Stimulated activated CD4-positive, alpha-beta T cell treated with anti-CD3 and anti-CD28 coated beads, Interleukin-12 subunit alpha, Interleukin-12 subunit beta, amount 100 ng/mL, for 4 hours (primary cell): Measurements from ENCODE around the gene TMPRSS9.
A peak's percentile ranks its signal among the peaks of the same experiment; 100 is the strongest.
"Not testable (repeated sequence)": the region's sequence is repeated elsewhere in the genome, so short reads cannot be mapped to it uniquely, and the experiment has no call there.

Experiments used
- DNase-seq: peaks from one replicate; pipeline ENCODE4 v3.0.0-alpha.2; 2020

TMPRSS9 gene

DNA sequence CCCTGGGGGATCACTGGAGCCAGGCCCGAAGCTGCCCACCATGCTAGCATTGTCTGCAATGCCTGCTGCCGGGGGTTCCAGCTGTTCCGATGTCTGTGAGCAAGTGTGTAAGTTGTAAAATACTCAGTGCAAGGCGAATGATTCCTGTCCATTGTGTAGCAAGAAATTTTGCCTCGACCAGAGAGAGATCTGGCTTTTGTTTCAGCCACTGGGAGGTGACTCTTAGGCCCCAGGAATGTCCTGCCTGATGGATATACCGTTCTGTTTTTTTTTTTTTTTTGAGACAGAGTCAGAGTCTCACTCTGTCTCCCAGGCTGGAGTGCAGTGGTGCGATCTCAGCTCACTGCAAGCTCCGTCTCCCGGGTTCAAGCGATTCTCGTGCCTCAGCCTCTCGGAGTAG lies 108.5 kb downstream of the TMPRSS9 start:
- no peak for DNase-seq

DNA sequence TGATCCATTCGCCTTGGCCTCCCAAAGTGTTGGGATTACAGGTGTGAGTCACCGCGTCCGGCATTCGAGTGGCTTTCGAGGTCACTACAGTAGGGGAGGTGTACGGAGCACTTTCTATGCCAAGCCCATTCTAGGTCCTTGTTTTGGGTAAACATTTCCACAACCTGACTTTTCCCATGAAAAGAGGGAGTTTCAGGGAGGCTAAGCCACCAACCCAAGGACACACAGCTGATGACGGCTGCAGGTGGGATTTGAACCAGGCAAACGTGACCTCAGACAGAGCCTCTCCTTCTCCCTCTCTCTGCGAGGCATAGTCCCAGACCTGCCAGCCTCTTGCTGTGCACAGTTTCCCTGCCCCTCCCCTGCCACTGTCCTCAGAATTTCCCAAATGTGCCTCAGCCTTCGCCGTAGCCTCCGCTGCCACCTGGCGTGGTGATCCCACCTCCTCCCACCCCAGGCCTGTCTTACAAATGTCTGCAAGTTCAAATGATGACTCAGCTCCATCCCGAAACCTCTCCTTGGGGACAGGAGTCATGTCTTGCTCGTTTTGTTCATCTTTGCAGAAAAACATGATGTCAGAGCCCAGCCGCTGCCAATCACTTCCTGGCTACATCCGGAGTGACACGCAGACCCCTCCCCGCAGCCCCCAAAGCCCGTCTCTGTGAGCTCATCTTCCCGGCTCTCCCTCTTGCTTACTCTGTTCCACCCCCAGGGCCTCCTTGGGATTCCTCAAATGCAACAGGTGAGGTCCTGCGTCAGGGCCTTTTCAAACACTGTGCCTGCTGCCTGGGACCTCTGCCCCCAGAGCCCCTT lies 109.2 kb downstream of the TMPRSS9 start:
- no peak for DNase-seq

DNA sequence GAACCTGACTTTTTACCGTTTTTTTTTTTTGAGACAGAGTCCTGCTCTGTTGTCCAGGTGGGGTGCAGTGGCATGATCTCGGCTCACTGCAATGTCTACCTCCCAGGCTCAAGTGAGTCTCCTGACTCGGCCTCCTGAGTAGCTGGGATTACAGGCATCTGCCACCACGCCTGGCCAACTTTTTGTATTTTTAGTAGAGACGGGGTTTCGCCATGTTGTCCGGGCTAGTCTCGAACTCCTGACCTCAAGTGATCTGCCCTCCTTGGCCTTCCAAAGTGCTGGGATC lies 109.8 kb downstream of the TMPRSS9 start:
- not testable (repeated sequence) for DNase-seq

DNA sequence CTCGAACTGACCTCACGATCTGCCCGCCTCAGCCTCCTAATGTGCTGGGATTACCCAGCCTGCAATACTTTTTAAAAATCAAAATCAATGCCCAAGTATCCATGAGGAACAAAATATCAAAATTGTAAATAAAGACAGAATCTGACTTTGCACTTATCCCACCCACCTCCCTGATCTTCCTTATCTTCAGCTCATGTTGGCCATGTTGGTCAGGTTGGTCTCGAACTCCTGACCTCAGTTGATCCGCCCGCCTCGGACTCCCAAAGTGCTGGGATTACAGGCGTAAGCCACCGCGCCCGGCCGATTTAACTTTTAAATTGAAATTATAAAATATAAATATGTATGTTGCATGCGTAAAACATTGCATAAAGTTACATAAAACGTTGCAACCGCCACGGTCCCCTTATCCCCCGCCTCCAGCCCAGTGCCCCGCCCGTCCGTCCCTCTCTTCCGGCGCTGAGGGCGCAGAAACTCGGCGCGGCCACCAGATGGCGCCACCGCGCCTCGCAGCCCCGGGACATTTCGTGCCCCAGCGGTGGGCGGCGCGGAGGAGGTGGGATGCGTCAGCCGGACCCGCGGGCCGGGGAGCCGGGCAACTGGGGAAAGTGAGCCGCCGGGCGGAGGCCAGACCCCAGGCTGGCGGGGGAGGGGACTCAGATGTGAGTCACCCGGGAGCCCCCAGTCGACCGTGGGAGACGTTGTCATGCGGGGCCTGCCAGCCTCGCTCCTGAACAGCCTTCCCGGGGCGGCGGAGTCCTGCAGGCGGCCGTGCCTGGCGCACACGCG lies 114.4 kb downstream of the TMPRSS9 start:
- DNase-seq = peak; percentile 92

DNA sequence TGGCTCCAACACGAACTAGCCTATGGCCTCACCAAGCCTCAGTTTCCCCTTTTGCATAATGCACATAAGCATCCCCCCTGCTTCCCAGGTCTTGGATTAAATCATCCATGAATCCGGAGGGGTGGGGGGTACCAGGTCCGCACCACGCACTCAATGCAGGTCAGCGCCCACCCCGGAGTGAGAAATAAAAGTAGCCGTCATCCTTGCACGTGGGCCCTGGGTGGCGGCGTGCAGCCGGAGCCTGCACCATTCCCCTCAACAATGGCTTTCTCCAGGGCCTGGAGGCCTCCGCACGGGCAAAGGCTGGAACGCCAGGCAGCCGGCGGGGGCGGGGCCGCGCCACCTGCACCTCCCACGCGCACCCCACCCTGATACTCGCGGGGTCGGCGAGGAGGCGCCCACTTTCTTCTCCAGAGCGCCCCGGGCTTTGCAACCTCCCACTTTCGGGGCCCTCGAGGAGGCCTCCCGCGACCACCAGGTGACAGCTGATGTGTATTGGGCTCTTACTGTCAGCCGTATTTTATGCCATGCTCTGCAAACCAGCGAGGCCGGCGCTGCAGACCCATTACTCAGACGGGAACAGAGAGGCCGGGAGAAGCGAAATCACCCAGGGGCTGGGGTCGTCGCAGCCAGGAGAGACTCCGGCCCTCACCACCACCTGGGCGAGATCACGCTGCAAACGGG lies 115.1 kb downstream of the TMPRSS9 start:
- peak; percentile 64 for DNase-seq
